ENCODE data around the gene TMPRSS6.

Gene TMPRSS6

DNA sequence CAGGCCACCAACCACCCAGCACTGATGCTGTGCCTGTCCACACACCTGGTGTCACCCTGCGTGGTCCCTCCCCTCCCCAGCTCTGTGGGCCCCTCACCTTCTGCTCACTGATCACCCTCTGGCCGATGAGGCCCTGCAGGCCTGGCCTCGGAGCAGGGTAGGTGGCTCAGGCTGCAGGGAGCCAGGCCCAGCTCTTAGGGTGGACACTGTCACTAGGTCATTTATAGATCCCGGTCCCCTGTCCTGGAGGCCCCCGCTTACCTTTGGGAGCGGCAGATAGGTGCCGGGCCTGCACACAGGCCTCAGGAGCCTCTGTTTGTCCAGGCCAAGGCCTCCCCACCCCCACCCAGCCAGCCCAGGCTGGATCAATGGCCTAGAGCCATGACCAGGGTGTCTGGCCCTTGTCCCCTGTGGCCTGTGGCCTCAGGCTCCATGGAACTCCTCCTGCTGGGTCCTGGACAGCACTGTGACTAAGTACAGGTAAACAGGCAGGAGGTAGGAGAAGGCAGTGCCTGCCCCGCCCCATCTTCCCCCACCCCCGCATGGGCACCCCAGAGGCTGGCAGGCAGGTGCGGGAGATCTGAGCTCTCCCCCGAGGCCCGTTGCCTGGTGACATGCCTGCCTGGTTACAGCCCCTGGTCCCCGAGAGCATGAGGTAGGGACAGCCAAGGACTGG lies at the start of gene TMPRSS6:
Gene TMPRSS6 (minus strand): TSS at position 472 of the 676 bp plus-strand sequence. CDS start 6,296 bp downstream, outside the sequence.
- no peak for DNase-seq (ENCODE audit: low spot score)

DNA sequence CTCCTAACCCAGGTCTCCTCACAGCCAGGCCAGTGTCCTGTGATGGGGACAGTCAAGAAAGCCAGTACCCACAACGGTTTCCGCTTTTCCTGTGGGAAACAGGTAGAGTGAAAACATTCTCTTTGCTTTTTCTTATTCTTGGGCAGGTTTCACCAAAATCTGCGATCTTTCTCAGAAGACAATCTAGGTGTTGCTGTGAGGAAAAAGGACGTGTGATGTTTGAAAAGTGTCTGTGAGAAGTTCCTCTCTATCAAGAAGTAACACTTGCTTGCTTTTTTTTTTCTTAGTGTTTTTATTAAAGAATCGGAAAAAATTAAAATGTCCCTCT lies 49.4 kb upstream of the TMPRSS6 start:
- no peak for DNase-seq (ENCODE audit: low spot score)

DNA sequence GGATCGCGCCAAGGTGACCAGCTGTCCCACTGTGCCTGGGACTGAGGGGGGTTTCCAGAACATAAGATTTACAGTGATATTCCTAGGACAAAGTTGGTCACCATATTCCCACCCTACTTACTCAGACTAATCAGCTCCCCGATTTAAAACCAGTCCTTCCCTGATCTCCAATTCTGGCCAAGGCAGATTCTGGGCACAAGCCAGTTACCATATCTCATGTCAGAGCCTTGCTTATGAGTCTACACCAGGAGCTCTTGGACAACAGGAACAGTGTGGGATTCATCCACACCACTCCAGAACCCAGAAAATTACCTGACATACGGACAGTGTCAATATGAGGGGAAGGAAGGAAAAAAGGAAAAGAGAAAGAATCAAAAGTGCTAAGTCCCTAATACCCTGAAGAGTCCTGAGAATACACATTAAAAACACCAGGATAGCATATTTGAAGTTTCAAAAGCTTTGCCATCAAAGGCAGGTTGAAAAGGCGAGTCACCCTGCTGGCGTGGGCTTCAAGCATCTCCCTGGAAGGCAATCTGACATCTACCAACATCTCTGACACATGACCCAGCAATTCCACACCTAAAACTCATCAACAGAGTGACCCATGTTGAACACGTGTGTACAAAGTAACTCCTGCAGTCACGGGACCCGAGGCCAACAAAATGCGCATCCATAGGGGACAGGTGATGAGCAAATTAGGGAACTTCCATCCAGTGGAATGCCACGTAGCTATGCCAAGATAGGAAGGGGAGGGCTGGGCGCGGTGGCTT lies 48.2 kb upstream of the TMPRSS6 start:
- DNase-seq (ENCODE audit: low spot score) = no peak

DNA sequence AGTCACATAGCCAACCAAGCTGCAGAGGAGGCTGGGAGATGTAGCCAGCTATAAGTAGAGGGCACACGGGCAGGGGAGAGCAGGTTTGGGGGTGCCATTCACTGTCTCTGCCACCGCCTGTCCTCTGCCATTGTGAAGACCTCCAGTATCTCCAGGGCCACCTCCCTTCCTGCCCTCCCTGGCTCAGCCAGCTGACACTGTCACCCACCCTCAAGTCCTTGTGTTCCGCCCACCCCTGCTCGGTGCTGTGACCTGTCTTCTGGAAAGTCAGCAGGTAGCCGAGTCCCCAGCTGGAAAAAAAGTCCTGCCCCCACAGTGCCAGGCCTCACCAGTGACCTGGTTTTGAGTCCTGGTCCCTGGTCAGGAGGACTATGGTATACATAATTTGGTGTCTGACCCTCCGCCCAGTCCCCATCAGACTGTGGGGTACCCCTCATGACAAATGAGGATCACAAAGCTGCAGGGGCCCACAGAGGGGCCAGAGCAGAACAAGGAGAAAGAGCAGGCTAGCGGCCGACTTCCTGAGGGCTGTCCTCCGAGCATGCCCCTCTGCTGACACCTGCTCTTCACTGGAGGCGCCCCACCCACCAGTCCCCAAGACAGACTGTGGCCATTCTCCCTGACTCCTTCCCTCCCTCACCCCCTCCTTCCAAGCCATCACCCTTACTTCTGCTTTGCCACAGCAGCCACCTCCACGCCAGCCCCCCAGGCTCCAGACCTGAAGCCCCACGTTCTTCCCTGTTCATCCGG lies 47.3 kb upstream of the TMPRSS6 start:
- no peak for DNase-seq (ENCODE audit: low spot score)

DNA sequence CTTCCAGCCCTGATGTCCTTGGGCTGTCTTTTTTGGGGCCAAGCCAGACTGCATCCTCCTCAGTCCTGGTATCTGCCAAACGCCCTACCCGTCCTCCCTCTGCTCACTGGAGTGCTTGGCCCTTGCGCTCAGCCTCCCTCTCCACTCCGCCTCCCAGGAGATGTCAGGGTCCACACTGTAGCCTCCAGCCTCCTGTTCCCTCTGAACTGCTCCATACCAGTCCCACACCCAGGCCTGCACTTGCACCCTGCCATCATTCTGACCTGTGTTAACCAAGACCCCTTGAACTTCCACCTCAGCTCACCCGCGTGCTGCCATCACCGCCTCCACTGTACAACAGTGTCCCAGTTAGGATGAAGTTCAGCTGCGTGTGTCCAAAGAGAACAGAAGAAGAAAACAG lies 46.5 kb upstream of the TMPRSS6 start:
- DNase-seq (ENCODE audit: low spot score) = no peak

DNA sequence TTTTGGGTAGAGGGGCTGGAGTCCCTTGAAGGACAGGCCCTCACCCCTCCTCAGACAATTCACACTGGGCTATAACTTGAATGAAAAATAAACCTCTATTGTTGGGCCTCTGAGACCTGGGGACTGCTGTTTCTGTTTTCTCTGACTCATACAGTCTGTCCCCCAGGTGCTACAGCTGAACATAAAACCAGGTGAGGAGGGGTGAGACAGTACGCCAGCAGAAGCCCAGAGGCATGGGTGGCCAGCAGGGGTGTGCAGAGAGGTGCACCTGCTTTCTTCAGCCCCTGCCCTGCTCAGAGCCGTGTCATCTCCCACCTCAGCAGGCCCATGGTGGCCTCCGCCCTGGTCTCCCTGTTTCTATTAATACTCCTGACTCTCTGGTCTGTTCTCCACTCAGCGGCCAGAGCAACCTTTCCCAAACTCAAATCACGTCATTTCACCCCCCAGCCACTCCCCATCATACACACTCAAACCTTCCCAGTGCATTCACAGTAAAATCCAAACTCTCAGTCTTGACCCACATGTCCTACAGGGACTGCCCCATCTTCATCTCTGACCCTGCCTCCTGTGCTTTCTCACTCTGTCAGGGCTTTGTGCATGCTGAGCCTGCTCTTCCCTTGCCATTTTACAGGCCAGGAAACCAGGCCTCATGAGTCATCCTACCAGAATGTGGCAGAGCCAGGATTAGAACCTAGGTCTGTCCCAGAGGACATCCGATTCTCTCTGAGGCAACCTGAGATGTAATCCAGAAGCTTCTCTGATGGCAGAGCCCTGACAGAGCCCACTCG lies 45.6 kb upstream of the TMPRSS6 start:
- DNase-seq (ENCODE audit: low spot score) = no peak

DNA sequence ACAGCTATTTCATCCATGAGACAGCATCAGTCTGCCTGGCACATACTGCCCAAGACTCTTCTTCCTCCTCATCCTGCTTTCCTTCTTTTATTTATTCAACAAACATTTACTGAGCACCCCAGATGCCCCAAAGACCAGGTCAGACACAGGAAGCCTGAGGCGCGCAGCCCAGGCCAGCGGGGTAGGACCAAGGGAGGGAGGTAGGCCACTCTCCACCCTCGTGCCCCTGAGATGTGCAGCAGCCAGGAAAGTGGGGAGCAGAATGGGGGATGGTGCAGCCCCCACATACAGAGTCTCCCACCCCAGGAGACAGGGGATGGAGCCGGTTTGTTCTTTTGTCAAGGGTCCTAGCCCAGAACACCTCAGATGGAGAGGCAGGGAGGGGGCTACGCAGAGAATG lies 44.4 kb upstream of the TMPRSS6 start:
- no peak for DNase-seq (ENCODE audit: low spot score)

DNA sequence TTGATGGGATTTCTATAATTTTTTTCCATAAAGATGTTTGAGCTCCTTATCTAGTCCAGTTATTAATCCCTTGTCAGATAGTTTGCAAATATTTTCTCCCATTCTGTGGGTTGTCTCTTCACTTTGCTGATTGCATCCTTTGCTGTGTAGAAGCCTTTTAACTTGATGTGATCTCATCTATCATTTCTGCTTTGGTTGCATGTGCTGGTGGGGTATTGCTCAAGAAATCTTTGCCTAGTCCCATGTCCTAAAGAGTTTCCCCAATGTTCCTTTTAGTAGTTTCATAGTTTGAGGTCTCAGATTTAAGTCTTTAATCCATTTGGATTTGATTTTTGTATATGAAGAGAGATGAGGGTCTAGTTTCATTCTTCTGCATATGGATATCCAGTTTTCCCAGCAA lies 41.9 kb upstream of the TMPRSS6 start:
- no peak for DNase-seq (ENCODE audit: low spot score)

DNA sequence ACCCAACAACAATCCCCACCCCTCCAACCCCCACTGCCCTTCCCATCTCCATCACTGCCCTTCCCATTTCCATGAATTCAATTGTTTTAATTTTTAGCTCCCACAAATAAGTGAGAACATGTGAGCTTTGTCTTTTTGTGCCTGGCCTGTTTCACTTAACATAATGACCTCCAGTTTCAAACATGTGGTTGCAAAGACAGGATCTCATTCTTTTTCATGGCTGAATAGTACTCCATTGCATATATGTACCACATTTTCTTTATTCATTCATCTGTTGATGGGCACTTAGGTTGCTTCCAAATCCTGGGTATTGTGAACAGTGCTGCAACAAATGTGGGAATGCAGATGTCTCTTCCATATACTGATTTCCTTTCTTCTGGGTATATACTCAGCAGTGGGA lies 41.2 kb upstream of the TMPRSS6 start:
- DNase-seq (ENCODE audit: low spot score) = no peak

DNA sequence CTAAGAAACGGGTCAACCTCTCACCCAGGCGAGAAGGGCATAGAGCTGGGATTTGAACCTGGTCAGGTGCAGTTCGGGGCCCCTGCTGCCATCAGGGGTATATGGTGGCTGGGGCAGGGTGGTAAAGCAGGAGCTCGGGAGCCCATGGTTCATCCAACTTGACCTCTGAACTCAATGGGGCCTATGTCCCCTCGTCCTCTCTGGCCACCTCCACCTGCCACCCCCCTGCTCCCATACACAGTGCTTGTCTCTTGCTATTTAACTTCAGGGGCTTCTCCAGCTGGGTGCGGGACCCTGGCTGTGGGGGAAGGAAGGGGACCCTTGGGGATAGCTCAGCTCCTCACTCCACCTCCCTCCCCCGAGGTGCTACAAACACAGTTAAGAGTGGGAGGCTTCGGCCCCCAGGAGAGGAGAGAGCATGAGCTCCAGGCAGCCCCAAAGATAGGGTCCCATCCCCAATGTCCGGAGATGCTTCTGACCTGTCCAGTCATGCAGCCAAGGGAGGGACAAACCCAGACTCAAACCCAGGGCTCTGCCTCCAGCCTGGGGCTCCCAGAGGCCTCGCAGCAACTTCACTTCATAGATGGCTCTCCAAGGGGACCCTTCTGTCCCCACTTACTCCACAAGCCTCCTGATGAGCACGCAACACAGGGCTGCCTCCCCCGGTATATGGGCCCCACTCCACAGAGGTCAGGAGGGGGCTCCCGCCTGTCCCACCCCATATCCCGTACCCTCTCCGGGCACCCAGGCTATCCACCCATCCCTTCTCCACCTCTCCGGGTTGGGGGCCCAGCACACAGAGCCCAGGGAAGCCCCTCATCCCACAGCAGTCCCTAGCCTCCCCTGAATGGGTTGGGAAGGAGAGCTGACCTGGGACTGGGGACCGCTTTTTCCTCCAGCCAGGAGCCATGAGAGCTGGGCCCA lies 39.5 kb upstream of the TMPRSS6 start:
- no peak for DNase-seq (ENCODE audit: low spot score)

DNA sequence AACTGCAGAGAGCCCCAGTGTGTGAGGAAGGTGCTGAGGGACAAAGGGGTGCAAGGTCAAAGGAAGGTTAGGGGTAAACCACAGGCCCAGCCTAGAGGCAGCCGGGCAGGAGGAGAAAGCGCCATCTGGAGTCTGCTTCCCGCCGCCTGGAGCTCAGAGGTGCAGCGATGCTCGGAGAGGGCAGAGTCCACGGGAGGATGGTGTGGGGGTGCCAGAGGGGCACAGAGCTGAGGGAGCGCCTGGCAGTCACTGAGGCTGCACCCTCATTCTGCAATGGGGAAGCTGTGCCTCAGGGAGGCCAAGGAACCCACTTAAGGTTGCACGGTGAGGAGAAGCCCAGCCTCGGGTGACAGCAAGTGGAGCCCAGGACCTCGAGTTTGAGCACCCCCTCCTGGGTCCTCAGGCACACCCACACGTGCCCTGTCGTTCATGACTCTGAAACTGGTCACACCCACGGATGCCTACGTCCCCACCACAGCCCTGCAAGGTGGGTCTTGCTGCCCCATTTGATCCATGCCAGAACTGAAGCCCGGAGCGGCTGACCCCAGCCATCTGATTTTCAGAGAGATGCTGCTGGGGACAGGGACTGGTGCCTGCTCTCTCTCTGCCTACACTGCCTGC lies 38.6 kb upstream of the TMPRSS6 start:
- no peak for DNase-seq (ENCODE audit: low spot score)

DNA sequence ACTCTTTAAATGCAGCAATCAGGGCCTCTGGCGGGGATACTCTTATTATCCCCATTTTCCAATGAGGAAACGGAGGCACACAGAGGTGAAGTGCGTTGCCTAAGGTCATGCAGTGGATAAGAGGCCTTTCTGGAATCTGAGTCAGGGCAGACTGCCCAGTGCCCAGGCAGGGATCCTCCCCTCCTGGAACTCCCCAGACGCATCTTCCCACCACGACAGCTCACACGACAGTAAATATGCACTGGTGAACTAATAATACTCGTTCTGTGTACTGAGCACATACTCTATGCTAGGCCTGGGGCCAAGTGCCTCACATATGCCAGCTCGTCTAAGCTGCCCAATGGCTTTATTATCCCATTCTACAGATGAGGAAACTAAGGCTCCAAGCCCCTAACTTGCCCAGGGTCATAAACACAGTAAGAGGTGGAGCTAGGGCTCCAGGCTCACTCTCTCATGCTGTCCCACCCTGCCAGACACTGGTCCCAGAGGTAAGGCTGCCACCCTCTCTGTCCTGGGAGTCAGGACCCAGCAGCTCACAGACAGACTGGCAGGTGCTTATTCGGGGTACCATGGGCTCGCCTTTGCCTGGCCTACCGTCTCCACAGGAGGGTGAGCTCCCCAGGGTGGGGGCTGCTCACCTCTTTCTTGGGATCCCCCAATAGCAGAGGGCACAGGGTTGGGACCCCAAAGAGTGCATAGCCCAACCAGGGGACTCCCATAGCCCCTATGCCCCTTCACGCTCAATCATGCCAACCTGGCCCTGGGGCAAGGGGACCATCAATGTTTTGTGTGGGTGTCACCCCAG lies 37.9 kb upstream of the TMPRSS6 start:
- no peak for DNase-seq (ENCODE audit: low spot score)

DNA sequence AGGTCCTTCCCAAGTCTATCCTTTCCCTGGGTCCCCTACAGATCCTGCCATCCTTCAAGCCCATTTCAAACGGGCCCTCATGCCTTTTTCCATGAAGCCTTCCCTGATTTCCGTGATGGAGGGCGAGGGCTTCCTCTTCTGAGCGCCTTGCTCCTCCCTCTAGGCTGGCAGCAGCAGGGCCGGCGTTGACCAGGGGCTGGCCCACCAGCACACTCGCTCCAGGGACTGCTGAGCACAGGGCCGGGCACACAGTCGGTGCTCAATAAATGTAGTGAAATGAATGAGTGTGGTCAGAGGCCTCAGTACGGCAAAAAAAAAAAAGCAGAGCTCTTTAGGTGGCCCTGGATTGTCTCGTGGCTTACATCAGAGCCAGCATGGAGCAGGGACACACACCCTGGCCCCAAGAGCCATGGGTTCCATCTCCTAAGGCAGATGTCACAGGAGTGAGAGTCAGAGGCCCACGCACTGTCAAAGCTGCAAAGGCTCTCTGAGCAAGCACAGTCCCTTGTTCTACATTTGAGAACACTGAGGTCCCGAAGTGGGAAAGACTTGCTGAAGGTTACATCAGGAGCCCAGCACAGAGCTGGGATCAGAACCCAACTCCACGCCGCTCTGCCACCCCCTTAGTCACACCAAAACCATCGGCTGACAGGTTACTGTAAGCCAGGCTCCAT lies 37.1 kb upstream of the TMPRSS6 start:
- DNase-seq (ENCODE audit: low spot score) = no peak

DNA sequence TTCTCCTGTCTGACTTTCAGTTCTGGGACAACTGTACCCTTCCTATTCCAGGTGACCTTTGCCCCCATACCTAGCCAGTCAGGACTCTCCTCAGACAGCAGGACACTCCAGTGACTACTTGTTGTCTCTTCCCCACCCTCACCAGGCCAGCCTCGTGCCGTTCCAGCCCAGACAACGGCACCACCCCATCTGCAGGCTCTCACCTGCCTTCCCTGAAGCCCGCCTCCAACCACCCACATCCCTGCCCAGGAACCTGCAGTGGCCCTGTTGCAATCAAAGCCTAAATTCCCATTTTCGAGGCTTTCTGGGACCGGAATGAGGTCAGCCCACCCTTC lies 36.5 kb upstream of the TMPRSS6 start:
- DNase-seq (ENCODE audit: low spot score) = no peak

DNA sequence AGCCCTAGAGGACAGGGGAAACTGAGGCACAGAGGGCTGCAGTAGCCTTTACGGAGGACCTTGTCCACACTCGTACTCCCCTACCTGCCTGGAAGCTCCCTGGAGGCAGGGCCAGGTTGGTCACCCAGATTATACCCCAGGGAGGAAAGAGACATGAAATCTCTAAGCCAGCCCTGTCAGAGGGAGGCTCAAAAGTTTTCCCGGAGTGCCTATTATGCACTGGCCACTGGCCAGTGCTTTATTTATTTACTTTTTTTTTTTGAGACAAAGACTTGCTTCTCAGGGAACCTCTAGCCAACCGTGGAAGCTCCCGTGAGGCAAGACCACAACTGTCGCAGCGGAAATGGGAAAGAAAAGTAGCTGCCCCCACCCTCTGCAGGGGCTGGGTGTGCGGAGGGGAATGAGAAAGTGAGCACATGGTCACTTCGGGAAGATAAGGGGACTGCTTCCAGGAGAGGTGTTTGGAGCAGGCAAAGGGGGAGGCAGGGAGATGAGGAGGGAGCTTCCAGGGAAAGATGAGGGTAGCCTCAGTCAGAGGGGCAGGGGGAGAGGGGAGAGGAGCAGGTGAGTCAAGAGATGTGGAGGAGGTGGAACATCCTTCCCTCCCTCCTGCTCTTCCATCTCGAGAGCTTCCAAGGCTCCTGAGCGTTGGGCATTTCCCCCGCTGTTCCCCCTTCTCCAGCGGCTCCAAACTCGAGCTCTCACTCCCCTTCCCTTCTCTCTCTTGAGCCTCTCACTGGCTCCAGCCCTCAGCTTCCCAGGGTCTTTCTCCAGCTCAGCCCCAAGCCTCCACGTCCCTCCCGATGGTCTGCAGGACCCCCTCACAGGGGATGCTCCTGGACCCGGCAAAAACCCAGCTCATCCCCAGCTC lies 35.9 kb upstream of the TMPRSS6 start:
- no peak for DNase-seq (ENCODE audit: low spot score)

DNA sequence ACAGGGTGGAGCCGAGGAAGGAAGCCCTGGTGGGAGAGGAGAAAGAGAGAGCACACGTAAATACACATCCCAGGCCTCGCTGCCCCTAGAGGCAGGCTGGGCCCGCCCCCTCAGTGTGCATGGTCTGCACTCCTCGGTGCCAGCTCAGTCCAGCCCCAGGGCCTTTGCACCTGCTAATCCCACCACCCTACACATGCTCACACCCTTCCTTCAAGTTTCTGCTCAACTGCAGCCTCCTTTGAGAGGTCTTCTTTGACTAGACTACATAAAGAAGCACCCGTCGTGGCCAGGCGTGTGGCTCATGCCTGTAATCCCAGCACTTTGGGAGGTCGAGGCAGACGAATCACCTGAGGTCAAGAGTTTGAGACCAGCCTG lies 34.7 kb upstream of the TMPRSS6 start:
- no peak for DNase-seq (ENCODE audit: low spot score)

DNA sequence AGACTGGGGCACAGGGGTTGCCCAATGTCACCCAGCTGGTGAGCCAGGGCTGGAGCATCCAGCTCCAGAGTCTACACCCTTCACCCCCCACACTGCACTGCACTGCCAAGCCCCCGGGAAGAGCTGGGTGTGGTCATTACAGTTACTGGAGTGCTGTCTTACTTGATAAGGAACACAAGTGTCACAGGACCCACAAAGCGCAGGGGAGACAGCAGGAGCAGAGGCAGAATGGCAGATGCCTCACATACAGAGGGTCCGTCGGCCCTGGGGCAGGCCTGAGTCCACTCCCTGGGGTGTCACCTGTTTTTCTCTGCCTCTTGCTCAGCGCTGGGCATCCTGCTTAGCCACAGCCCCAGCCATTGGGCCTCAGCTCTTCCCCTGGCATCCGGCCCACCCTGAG lies 32.5 kb upstream of the TMPRSS6 start:
- DNase-seq (ENCODE audit: low spot score) = no peak

DNA sequence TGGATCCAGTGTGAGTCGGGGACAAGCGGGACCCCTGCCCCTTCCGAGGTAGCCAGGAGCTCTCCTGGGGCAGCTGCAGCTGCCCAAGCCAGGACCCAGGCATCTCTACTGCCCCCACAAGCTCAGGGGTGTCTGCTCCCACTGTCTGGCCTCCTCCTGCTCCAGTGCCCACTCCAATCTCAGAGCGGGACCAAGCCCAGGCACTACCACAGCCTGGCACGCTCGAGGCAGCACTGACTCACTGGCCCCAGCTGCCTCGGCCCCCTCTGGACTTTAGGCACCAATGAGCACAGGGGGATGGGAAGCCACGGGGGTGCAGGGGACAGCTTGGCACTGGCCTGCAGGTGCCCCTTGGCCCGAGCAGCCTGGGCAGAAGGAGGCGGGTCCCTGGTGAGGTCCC lies 32.0 kb upstream of the TMPRSS6 start:
- DNase-seq (ENCODE audit: low spot score) = no peak

All from AG08395 (cell line).